GM21360 (cell line): Measurements from ENCODE around the gene SKI.

Source experiments
- ATAC-seq: cut with Tn5 transposase; IDR thresholded peaks from one replicate; pipeline ENCODE4 v1.9.1; 2021; ENCODE audit warnings: mild to moderate bottlenecking, moderate library complexity; ENCODE audit not compliant: unreplicated experiment

The SKI gene

DNA sequence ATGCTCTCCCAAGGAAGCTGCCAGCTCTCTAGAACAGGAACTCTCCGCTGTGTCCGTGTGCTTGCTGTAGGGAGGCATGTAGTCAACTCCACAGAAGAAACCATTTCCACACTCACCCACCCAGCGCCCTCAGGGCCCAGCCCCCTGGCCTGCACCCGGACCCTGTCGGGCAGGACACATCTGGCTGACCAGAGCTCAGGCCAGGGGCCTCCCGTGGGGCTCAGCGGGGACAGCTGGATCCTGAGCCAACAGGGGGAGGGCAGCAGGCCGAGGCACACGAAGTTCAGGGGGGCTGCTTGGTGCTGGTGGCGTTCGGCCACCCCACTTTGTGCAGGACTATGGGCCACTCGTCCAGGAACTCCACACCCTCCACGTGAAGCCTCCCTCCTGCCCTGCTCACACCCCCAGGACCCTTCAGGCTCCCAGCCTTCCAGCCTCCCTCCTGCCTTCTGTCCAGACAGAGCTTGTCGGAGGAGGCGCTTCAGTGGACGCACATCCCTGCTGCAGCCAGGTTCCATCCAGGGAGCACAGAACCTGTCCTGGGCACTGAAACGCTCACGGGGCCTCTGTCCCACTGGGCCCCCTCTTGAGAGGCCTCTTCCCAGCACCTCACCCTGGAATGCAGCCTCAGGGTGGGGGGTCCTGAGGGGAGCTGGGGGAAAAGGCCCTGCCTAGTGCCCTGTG lies 18.6 kb upstream of the SKI start:
- ATAC-seq, result no peak

DNA sequence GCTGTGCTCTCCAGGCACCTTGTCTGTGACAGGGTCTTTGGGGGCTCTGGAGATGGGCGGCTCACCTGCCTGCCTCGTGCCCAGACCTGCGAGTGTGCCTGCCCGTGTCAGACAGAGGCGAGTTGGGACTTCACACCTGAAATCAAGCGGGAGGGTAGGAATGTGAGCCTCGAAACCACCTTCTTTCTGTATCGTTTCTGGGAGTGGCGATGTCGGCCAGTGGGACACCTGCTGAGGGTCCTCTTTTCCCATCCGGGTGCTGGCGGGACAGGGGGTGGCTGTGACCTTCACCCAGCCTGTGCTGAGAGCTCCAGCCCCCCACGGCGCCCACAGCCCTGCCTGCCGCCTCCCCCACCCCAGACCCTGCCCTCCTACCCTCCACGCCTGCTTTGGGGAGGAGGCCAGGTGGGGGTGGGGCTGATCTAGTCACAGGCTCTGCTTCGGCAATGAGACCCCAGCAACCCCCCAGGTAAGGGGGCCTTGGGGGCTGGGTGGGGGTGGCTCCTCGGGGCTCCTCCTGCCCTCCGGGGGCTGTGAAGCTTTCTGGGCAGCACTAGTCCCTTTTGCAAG lies 17.9 kb upstream of the SKI start:
- ATAC-seq, result no peak

DNA sequence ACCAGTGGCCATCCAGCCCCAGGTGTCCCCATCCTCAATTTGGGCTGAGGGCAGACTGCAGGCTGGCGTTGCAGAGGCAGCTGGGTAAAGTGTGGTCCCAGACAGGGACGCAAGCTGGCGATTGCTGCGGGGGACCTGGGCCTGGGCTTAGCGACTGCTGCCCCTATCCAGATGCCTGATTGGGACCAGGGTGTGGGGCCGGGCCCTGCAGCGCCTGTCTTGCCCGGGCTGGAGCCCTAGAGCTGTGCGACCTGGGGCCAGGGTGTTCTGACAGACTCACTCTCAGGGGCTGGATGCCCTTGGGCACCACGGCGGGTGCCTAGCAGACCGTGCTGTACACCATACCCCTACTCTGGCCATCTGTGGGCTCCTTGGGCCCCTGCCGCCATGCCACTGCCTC lies 17.3 kb upstream of the SKI start:
- ATAC-seq, result no peak

DNA sequence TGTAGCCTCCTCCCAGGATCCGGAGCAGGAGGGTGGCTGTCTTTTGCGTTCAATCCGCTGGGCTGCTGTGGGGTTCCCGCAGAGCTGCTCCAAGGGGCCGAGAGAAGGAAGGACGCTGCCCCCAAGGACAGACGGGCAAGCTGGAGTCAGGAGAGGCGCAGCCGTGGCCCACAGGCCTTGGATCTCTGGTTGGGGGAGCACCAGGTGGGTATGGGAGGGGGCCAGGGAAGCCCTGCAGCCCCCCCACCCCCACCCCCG lies 15.9 kb upstream of the SKI start:
- no peak for ATAC-seq

DNA sequence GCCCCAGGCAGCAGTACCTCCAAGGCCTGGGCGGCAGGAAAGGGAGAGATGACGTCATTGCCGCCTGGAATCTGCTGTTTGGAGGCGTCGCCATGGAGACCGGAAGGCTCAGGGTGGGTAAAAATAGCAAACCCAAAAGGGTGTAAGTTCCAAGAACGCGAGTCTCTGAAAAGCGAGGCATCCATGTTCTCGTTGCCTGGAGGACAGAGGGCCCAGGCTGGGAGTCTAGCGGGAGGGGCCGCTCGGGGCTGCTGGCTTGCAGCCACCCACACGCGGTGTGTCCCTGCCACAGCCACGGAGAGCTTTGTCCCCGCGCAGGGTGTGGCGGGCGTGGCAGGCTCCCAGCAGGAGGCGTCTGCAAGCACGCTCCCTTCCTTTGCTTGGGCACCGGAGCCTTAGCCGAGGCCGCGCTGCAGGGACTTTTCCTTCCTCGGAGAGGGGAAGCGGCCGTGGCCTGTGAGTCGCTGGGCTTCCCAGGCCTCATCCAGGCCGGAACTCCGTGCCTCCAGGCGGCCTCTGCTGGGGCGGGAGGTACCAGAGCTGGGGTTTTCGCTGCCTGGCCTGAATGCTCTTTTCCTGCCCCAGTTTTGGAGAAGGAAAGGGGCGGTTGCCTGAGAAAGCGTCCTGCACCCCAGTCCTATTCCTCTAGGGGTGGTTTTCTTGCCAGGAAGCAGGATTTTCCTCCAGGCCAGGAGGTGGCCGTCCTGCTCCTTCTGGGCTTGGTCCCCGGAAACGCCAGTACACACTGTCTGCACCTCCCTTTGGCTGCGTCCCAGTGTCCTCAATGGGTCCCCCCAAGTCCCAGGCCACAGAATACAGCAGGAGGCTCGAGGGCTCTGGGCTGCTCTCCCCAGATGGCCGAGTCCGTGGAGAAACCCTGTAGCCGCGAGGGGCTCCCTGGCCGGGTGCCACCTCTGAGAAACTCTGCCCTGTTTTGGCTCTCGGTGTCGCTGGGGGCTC lies 15.3 kb upstream of the SKI start:
- ATAC-seq, result no peak

DNA sequence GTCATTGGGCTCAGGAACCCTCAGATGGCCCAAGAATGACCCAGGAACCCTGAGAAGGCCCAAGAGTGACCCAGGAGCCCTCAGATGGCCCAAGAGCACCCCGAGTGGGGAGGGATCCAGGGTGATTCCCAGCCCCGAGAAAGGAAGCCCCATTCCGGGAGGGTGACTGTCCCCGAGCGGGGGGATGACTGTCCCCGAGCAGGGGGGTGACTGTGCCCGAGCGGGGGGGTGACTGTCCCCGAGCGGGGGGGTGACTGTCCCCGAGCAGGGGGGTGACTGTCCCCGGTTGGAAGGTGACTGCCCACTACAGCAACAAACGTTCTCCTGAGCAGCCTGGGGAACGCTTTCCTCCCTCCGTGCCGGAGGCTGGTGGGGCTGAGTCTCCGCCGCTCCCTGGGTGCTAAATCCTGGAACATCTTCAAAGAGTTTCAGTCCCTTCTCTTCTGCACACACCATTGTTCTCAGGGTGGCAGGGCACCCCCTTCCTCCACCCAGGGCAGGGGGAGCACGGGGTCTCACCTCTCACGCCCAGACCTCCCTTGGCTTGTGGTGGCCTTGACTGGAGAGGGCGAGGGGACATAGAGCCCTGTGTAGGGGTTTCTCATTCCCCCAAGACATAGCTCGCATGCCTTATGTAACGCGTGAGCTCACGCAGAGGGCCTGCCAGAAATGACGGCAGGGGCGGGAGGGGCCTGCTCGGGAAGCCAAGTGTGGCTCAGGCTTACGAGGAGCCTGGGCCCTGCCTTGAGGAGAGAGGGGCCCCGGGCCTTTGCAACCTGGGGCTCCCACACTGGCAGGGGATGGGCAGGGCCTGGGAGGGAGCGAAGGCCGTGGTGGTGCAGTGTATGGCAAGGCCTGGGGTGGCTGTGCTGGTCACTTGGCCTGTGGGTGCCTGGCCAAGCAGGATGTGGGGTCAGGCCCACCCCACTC lies 14.3 kb upstream of the SKI start:
- ATAC-seq, result no peak

DNA sequence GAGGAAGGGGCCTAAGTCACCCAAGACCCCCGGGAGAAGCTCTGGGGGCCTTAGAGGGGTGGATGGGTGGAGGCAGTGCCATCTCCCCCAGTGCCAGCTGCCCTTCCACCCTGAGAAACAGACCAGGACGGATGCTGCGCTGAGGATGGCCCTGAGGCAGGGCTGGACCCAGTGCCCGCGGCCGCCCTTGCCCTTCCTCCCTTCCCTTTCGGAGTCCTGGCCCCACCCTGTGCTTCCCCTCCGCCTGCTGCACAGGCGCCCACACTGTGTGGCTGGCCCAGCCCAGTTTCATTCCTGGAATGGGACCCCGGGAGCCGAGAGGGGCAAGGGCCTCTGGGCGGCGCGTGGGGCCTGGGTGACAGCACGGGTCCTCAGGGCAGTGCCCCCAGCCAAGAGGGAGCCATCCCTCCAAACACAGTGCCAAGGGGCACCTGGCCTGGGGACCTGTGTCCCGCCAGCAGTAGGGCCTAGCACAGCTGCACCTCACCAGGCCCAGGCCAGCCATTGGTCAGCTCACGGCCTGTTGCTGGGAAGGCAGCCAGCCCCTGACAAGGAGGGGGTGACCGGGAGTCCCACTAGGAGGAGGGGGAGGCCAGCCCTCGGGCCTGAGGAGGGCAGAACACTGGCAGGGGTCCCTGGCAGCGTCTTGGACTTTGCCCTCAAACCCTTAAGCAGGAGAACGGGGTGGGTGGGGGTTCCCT lies 13.4 kb upstream of the SKI start:
- ATAC-seq, result no peak

DNA sequence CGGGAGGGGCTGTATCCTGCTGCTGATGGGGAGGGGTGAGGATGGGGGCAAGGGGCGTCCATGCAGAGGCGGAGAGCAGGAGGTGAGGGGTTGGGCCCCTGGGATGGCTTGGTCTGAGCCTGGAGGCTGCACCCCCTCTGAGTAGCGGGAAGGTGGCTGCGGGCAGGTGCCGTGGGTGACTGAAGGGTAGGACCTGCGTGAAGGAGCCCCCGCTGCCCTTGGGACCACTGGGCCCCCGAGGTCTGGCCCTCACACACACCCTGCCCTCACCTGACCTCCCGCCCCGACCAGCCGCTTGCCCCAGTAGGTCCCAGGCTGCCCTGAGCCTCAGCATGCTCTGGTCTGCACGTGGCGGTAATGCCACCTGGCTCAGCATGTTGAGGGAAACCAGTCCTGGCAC lies 12.8 kb upstream of the SKI start:
- no peak for ATAC-seq

DNA sequence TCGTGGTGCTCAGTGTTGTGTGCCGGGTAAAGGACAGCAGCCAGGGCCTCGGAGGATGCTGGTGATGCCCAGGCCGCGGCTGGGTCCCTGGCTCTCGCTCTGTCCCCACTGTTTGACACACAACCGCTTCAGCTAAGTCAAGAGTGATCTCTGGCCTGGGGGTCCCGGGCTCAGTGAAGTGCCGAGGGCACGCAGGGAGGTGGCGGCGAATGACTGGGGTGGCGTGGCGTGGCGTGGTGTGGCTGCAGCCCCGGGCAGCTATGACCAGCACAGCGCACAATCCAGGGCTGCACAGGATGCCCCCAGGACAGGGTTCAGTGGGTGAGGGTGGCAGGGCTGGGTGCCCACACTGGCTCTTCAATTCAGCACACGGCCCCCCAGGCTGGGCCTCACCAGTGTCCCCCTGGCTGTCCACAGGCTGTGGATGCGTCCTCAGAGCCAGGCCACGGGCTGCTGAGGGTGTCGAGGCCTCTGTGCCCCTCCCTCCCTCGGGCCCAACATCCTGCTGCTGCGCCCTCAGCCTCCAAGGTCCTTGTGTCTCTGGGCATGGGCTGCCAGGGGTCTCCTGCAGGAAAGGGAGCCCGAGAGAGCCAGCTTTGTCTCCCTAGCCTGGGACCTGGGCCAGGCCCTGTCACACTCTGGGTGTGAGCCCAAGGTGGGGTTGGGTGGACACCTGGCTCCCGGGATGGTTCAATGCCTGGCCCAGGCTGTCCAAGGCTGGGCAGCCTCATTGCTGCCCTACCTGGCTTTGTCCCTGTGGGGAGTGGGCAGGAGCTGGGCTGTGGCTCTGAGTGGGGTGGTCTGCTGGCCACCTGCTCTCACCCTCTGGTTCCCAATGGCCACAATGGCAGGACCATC lies 12.0 kb upstream of the SKI start:
- ATAC-seq, result no peak

DNA sequence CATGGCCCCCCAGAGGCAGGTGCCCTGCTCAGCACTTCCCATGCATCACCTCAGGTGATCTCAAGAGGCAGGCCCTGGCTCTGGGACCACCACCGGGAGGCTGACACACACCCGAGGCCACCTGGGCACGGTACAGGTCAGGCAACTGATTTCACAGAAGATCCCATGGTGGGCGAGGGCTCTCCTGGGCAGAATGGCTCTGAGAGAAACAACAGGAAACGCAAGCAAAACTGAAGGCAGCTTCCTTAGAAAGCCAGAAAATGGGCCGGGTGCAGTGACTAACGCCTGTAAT lies 11.4 kb upstream of the SKI start:
- ATAC-seq, result no peak

DNA sequence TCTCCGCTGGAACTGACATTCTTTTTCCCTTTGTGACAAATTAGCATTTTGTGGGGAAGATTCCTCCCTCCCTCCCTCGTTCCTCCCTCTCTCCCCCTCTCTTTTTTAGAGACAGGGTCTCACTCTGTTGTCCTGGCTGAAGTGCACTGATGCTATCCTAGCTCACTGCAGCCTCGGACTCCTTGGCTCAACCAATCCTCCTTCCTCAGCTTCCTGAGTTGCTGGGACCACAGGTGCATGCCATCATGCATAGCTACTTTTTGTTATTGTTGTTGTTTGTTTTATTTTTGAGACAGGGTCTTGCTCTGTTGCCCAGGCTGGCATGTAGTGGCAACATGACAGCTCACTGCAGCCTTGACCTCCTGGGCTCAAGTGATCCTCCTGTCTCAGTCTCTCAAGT lies 6.8 kb upstream of the SKI start:
- no peak for ATAC-seq

DNA sequence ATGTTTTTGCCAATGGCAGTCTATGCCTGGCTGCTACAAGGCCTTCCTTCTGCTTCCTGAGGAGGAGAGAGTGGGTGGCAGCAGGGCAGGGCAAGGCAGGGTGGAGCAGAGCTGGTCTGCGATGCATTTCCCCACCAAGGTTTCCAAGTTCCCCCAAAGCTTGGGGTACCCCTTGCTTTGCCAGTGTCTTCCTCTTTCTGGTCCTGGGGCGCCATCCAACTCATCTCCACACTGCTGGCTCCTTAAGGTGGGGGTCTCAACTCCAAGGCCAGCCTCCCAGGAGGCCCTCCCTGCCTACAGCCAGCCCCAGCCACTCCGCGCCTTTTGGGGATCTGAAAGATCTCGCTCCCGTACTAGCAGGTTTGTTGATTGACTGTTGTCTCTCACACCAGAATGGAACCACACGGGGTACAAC lies 3.9 kb upstream of the SKI start:
- no peak for ATAC-seq

DNA sequence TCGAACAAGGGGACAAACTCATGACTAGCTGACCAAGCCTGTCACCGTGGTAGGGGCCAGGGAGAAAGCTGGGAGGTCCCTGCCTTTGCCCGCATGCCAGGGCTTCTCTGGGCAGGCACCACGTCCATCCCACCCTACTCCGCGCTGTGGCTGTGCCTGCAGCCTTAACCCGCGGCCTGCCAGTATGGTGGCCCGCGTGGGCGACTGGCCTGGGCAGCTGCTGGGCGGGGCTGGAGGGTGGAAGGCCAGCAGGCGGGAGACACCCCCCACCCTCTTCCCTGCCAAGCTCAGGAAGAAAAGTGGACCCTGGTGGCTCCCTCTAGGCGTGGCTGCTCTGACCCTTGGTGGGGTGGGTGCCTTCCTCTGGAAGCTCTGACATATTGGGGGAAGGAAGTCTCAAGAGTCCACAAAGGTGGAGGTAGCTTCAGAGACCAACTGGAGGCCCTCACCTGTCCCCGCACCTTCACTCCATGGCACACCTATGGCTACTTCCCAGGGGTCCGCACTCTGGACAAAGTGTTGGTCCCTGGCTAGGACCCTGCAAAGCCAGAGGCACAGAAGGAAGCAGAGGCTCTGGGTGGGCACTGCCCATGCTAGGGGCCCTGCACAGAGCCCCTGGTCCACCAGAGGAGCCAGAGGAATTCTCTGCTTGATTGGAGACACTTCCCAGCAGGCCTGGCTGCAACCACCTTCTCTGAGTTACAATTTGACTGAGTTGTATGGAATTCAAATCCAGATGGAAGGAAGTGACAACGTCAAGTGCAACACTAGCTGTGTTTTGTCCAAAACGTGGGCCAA lies 3.3 kb upstream of the SKI start:
- no peak for ATAC-seq

DNA sequence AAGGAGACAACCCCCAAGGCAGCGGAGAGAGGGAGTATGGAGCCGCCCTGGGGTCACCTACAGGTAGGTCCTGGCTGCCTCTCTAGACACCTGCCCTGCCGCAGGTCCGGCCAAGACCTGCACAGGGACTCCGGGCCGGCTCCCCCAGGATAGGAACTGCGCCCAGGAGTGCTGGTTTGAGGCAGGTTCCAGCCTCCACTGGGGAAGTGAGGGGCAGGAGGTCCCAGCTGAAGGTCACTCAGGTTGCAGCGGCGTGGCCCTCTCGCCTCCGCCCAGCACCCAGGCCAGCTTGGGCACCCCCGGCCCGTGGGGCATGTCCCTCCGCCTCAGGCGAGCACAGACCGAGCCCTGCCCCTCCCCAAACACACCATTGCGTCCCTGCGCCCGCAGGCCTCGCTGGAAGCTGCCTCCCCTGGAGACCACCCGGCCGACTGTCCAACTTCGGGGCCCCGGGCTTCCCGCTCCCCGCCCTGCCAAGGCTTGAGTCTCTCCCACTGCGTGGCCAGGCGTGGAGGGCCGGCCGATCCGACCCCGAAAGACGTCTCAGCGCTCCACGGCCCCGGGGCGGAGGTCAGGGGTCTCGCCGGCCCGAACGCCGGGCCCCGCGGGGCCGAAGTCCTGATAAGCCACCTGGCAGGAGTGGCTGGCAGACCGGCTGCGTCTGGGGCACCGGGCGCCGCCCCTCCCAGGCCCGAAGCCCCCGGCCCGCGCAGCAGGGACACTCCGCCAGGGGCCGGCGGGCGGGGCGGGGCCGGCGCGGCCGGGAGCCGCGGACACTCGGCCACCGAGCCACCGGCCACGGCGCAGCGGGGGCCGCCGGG lies 1.4 kb upstream of the SKI start:
- ATAC-seq, result peak; percentile 2

DNA sequence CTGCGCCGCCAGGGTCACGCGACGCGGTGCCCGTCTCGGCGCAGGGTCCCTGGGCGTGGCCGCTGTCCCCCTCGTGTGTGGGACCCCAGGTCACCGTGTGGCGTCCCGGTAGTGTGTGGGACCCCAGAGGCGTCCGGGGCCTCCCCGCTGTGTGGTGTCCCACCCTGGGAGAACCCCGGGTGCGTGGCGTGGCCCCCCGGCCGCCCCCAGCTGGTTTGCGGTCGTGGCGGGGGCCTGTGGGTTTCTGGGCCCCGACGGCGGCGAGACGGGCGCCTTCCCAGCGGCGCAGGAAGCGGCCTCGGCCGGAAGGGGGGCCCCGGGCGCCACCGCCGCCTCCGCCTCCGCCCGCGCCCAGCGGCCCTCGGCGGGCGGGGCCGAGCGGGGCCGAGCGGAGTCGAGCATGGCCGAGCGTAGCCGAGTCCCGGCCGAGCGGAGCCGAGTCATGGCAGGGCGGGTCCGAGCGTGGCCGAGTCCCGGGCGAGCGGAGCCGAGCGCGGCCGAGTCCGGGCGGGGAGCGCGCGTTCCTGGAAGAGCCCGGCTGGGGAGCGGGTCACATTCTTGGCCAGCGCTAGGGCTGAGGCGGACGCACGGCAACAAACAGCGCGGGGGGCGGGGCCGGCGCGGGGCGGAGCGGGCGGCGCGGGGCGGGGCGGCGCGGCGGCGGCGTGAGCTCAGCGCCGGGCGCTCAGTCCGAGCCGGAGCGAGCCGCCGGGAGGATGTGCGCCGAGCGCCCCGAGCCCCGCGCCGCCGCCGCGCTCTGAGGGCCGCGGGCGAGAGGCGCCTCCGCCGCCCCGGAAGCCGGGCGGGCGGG lies 568 bp upstream of the SKI start:
- ATAC-seq, result peak; percentile 91

DNA sequence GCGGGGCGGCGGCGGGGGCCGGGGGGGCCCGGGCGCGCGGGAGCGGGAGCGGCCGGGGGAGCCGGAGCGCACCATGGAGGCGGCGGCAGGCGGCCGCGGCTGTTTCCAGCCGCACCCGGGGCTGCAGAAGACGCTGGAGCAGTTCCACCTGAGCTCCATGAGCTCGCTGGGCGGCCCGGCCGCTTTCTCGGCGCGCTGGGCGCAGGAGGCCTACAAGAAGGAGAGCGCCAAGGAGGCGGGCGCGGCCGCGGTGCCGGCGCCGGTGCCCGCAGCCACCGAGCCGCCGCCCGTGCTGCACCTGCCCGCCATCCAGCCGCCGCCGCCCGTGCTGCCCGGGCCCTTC lies 546 bp downstream of the SKI start:
- no peak for ATAC-seq

DNA sequence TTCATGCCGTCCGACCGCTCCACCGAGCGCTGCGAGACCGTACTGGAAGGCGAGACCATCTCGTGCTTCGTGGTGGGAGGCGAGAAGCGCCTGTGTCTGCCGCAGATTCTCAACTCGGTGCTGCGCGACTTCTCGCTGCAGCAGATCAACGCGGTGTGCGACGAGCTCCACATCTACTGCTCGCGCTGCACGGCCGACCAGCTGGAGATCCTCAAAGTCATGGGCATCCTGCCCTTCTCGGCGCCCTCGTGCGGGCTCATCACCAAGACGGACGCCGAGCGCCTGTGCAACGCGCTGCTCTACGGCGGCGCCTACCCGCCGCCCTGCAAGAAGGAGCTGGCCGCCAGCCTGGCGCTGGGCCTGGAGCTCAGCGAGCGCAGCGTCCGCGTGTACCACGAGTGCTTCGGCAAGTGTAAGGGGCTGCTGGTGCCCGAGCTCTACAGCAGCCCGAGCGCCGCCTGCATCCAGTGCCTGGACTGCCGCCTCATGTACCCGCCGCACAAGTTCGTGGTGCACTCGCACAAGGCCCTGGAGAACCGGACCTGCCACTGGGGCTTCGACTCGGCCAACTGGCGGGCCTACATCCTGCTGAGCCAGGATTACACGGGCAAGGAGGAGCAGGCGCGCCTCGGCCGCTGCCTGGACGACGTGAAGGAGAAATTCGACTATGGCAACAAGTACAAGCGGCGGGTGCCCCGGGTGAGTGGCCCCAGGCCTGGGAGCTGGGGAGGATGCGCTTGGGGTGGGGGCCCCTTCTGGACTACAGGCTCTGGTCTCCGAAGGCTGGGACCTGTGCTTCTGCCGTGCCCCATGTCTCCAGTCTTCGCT lies 1.1 kb downstream of the SKI start:
- no peak for ATAC-seq
